ENCODE data around the gene XRN2.

DNA sequence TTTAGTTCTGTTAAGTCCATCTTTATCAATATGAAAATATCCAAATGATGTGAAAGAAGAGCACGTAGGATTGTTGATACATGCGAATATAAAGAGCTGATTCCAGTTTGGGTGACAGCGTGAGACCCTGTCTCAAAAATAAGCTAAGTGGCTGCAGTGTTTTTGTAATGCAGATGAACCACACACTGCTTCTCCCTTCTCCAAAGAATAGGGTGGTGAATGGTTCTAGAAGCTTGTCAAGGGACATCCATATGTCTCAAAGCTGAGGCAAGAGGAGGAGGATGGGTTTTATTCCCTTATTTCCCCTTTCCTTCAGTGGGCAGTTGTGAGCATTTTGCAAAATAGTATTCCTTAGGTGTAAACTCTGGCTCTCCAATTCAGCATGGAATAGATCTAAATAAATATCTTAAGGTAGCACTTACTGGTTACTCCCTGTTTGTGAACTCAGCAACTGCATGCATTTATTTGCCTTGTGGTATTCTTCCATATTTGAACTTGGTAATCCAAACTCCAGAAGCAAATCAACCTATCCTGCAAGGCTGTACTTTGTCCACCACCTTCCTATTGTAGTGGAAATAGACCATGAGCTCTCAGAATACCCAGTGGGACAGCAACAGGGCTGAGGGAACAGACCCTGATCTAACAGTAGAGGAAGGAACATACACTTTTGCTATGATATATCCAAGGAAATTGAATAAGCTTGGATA, 38.0 kb downstream of the XRN2 start:
- no peak for TF ChIP-seq GATA2 (IDR thresholded peaks at IDR 0.05; ENCODE audit: low read depth, low read length)
- no peak for TF ChIP-seq GATA3 (IDR thresholded peaks at IDR 0.05; ENCODE audit: low read depth, low read length)
